ENCODE measurements around the gene MYO10. TPM values are rescaled to one million over a fixed set of nuclear protein-coding genes. Genes with fewer than 3 reads are reported as not detected.

The MYO10 gene
- total RNA-seq, 2 donors from 2014 or later = not detected

DNA sequence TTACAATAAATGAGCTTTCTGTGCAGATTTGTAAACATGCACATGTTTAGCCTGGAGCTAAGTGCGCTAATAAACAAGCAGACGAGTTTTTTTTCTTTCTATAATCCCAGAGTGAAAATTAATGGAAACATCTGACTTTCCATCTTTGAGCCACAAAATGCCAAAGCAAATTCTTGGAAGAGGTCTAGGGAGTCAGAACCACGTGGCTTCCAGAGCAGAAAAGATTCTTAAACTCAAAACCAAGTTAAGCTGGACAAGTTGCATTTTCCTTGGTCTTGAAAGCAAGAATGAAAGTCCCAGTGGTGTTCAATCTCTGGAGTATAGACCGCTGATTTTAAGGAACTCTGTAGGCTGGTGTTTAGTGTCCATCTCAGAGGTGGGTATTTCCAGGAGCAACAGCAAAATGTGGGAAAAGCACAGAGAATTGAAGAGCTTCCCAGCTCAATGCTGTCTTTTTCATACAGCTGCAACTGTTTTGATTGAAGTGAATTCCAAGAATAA is 71.4 kb downstream of the MYO10 start:
- Mint-ChIP-seq H3K36me3 (no peaks in the 10 kb centered on the region), H3K27me3 (no peaks in the 10 kb centered on the region), H3K27ac (no peak overlapping the region), H3K4me1 (ENCODE audit: low read depth in 2 of 2) (no peaks in the 10 kb centered on the region), H3K9me3 (peaks cover 2% of the 10 kb centered on the region), H3K4me3 (no peak overlapping the region)
- ATAC-seq (no peak), DNase-seq (ENCODE audit: low spot score) (no peak)

DNA sequence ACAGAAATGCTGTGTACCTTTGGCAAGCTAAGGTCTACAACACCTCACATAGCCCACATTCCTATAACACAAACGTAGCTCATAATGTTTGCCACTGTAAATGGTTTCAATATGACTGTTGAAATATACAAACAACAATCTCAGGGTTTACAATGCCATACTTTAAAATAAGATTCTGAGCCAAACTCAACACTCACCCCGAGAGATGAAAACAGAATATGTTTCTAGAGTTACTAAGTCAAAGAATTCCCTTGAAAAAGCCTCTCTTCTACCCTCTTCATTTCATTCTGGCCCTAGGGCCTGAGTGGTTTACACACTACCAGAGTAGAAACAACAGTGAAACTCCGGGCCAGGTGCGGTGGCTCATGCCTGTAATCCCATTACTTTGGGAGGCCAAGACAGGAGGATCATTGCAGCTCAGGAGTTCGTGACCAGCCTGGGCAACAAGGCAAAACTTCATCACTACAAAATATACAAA is 72.6 kb downstream of the MYO10 start:
- Mint-ChIP-seq H3K9me3 (peaks cover 2% of the 10 kb centered on the region), H3K36me3 (no peaks in the 10 kb centered on the region), H3K27me3 (no peaks in the 10 kb centered on the region), H3K4me3 (no peak overlapping the region), H3K27ac (no peak overlapping the region), H3K4me1 (ENCODE audit: low read depth in 2 of 2) (no peaks in the 10 kb centered on the region)
- no peak for DNase-seq (ENCODE audit: low spot score)
- no peak for ATAC-seq

DNA sequence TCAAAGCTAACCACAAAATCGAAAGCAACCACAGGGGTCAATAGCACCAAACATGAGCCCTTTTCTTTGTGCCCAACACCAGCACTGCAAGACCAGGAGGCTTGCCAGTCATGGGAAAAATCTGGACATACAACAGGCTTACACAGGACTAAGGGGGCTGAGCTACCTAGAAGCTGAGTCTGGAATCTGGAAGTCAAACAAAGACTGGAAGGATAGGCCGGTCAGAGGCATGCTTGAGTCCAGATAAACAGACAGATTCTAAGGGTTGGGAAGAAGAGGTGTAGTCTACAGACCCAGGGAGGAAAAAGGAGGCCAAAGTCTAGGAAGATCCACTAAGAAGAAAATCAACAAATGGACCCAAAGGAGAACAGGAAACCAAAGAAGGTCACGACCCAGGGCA is 73.3 kb downstream of the MYO10 start:
- peaks cover 2% of the 10 kb centered on the region for H3K9me3 Mint-ChIP-seq
- DNase-seq (ENCODE audit: low spot score) = no peak
- H3K4me1 Mint-ChIP-seq (ENCODE audit: low read depth in 2 of 2) = no peaks in the 10 kb centered on the region
- no peak overlapping the region for H3K4me3 Mint-ChIP-seq
- no peaks in the 10 kb centered on the region for H3K27me3 Mint-ChIP-seq
- no peak overlapping the region for H3K27ac Mint-ChIP-seq
- no peaks in the 10 kb centered on the region for H3K36me3 Mint-ChIP-seq
- no peak for ATAC-seq

DNA sequence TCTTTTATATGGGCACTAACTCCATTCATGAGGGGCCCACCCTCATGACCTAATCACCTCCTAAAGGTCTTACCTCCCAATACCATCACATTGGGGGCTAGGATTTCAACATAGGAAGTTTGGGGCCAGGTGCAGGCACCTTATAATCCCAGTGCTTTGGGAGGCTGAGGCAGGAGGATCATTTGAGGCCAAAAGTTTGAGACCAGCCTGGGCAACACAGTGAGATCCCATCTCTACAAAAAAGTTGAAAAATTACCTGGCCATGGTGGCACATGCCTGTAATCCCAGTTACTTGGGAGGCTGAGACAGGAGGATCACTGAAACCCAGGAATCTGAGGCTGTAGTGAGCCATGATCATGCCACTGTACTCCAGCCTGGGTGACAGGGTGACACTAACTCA is 76.7 kb downstream of the MYO10 start:
- Mint-ChIP-seq H3K27ac (no peak overlapping the region), H3K4me1 (ENCODE audit: low read depth in 2 of 2) (no peaks in the 10 kb centered on the region), H3K36me3 (no peaks in the 10 kb centered on the region), H3K27me3 (no peaks in the 10 kb centered on the region), H3K4me3 (no peak overlapping the region), H3K9me3 (peaks cover 2% of the 10 kb centered on the region)
- DNase-seq (ENCODE audit: low spot score) = no peak
- ATAC-seq = no peak

DNA sequence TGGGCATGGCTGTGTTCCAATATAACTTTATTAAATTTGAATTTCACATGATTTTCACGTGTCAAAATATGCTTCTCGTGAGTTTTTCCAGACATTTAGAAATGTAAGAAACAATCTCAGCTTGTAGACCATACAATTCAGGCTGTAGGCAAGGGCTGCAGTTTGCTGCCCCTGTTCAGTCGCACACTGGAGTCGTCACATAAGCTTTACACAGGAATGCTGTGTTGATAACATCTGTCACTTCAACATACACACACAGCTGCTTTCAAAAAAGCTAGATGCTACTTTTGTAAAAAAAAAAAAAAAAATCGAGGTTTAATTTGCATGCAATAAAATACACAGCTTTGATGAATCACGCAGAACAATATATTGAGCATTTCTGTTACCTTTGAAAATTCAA is 77.9 kb downstream of the MYO10 start:
- Mint-ChIP-seq H3K9me3 (peaks cover 2% of the 10 kb centered on the region), H3K27me3 (no peaks in the 10 kb centered on the region), H3K27ac (no peak overlapping the region), H3K4me3 (no peak overlapping the region), H3K4me1 (ENCODE audit: low read depth in 2 of 2) (no peaks in the 10 kb centered on the region), H3K36me3 (no peaks in the 10 kb centered on the region)
- ATAC-seq = no peak
- no peak for DNase-seq (ENCODE audit: low spot score)

DNA sequence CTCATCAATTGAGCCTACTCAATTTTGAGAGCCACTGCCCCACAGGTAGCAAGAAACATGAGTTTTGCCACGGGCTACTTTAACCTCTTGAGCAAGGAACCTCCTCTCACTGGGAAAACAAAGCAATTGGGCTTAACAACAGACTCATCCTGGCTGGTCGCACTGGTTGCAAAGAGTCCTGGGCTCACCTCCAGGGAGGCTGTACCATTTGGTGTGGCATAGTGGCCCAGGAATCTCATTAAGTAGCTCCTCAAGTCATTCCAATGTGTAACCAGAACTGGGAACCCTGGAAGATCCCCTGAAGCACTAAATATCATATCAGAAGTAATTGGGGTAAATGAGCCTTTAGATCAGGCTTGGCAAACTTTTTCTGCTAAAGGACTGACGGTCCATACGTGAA is 78.5 kb downstream of the MYO10 start:
- Mint-ChIP-seq H3K27ac (no peak overlapping the region), H3K36me3 (no peaks in the 10 kb centered on the region), H3K4me1 (ENCODE audit: low read depth in 2 of 2) (no peaks in the 10 kb centered on the region), H3K4me3 (no peak overlapping the region), H3K27me3 (no peaks in the 10 kb centered on the region), H3K9me3 (peaks cover 2% of the 10 kb centered on the region)
- ATAC-seq (no peak), DNase-seq (ENCODE audit: low spot score) (no peak)

DNA sequence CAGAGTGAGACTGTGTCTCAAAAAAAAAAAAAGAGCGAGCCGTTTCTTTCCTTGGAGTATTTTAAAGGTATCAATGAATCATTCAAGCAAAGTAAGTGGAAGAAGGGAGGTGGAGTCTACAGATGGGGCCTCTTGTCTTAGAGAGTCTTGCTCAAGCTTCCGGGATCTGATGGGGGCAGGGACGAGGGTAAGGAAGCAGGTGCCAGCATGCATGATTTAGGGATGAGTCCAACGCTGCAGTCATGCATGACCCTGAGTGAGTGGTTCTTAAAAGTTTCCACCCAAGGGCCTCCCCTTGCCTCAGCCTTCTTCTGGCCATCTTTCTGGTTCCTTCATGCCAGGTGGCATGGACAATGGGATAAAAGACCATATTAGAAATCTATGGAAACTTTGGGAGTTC is 79.6 kb downstream of the MYO10 start:
- no peak overlapping the region for H3K4me3 Mint-ChIP-seq
- ATAC-seq = no peak

DNA sequence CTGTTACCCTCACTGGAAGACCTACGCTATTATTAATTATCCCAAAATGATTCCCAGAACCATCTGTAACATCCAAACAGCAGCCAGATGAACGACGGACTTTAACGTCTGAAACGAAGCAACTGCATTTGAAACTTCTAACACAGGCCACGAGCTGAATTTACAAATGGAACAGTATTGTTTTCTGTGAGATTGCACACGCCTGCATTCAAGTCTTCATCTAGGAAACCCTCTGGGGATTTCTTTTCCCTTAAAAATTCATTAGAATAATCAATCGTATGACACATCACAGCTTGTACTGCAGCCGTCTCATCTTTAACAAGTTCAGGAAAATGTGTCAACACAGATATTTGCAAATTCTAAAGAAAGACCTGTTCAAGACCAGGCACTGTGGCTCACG is 80.2 kb downstream of the MYO10 start:
- DNase-seq (ENCODE audit: low spot score) = no peak
- Mint-ChIP-seq H3K9me3 (peaks cover 2% of the 10 kb centered on the region), H3K27ac (no peak overlapping the region), H3K27me3 (no peaks in the 10 kb centered on the region), H3K4me1 (ENCODE audit: low read depth in 2 of 2) (no peaks in the 10 kb centered on the region), H3K36me3 (no peaks in the 10 kb centered on the region), H3K4me3 (no peak overlapping the region)
- ATAC-seq = no peak

More for the DNA sequence above, 79.6 kb downstream of the MYO10 start:
- H3K9me3 Mint-ChIP-seq = peaks cover 2% of the 10 kb centered on the region
- no peaks in the 10 kb centered on the region for H3K36me3 Mint-ChIP-seq
- no peaks in the 10 kb centered on the region for H3K27me3 Mint-ChIP-seq
- H3K27ac Mint-ChIP-seq = no peak overlapping the region
- DNase-seq (ENCODE audit: low spot score) = no peak
- H3K4me1 Mint-ChIP-seq (ENCODE audit: low read depth in 2 of 2) = no peaks in the 10 kb centered on the region

DNA sequence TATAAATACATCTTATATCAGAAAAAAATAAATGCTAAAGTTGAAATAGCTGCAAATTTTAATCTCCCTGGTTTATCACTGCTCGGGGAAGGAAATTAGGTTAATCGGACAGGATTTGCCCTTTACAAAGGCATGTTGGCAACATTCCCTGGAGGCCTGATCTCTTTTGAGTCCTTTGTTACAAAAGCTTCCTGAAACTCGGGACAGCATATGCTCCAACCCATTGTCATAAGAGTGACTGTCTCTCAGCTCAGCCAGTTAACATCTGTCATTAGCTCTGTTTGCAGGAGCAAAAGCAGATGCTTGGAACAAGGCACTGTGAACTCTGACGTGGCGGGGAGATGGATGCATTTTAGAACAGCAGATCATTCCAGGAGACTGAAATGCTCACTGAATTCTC is 80.6 kb downstream of the MYO10 start:
- ATAC-seq (no peak), DNase-seq (ENCODE audit: low spot score) (no peak)
- Mint-ChIP-seq H3K4me3 (no peak overlapping the region), H3K4me1 (ENCODE audit: low read depth in 2 of 2) (no peaks in the 10 kb centered on the region), H3K27me3 (no peaks in the 10 kb centered on the region), H3K9me3 (peaks cover 2% of the 10 kb centered on the region), H3K36me3 (no peaks in the 10 kb centered on the region), H3K27ac (no peak overlapping the region)

DNA sequence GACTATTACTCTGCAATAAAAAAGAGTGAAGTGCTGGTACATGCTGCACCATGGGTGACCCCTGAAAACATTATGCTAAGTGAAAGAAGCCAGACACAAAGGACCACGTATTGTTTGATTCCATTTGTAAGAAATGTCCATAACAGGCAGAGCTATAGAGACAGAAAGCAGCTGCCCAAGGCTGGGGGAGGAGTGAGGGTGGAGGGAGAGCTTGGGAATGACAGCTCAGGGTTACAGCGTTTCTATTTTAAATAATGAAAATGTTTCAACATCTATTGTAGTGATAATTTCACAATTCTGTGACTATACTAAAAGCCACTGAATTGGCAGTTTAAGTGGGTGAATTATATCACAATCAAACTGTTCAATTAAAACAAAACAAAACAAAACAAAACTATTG is 81.7 kb downstream of the MYO10 start:
- Mint-ChIP-seq H3K4me3 (no peak overlapping the region), H3K27me3 (no peaks in the 10 kb centered on the region), H3K4me1 (ENCODE audit: low read depth in 2 of 2) (no peaks in the 10 kb centered on the region), H3K27ac (no peak overlapping the region), H3K9me3 (no peaks in the 10 kb centered on the region), H3K36me3 (no peaks in the 10 kb centered on the region)
- no peak for ATAC-seq
- DNase-seq (ENCODE audit: low spot score) = no peak

DNA sequence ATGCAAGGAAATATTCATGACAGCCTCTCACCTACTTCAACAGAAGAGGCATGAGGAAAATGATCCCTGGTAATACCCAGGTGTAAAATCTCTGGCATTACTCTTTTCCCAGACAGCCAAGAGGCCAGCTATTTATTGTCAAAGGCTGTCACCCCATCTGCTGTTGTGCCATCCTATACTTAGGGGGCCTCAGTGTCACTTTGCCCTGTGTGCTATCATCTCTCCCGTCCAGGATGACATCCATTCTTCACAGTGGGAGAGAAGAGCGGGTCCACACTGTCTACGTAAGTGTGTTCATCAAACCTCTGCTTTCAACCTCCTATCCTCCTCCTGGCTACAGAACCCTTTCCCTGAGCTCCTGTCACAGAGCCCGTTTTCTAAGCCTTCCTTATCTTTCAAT is 82.6 kb downstream of the MYO10 start:
- Mint-ChIP-seq H3K4me3 (no peak overlapping the region), H3K36me3 (no peaks in the 10 kb centered on the region), H3K9me3 (no peaks in the 10 kb centered on the region), H3K4me1 (ENCODE audit: low read depth in 2 of 2) (no peaks in the 10 kb centered on the region), H3K27ac (no peak overlapping the region), H3K27me3 (no peaks in the 10 kb centered on the region)
- no peak for ATAC-seq
- no peak for DNase-seq (ENCODE audit: low spot score)

DNA sequence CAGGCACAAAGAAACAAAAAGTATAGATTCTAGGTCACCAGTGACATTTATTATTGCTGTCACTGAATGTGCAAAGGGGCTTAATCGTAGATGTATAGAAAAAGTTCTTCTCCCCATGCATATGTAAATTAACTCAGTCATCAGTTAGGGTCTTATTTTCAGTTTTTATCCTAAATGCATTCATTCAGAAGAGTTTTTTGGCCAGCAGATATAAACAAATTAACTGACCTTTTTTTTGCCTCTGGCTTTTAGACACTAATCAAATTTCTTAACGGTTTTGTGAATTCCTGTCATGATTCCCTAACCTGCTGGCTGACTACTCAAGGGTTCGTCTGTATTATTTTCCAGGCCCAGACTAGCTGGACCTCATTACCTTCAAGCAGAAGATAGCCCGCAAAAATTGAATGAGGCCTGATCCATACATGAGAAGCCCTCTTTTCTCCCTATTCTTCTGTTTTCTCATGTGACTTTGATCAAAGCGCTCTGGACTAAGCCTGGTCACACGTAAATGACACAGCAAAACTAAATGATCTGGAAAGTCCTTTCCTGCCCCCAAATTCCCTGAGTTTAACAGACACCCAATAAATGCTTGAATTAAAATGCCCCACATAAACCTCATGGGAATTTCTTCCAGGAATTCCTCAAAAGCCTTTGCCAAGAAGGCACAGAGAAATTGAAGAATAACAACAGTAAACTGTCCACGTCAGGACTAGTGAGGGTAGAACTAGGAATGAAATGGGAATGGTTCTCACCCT is 83.7 kb downstream of the MYO10 start:
- Mint-ChIP-seq H3K27ac (no peak overlapping the region), H3K36me3 (no peaks in the 10 kb centered on the region), H3K27me3 (no peaks in the 10 kb centered on the region)

DNA sequence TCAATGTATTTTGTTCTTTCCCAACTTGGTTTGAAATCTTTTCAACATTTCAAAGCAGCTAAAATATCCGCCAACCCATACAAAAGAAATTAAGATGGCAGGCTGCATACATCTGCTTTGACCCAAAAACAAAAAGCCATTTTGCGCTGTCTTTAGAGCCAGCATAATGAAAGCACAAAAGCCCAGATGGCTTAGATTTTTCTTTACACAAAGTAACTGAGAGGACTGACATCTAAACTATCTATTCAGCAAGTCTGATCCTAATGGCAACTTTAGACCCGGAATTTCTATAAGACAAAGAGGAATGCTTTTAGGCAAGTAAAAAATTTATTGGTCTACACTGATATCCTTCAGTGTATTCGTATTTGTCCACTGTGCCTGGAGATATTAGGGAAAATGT is 86.3 kb downstream of the MYO10 start:
- ATAC-seq (no peak), DNase-seq (ENCODE audit: low spot score) (no peak)
- peaks cover 0 to 2% of the 10 kb centered on the region in 2 donors for H3K27me3 Mint-ChIP-seq
- no peaks in the 10 kb centered on the region for H3K9me3 Mint-ChIP-seq
- H3K4me3 Mint-ChIP-seq = no peak overlapping the region
- H3K36me3 Mint-ChIP-seq = no peaks in the 10 kb centered on the region
- H3K27ac Mint-ChIP-seq = no peak overlapping the region
- no peaks in the 10 kb centered on the region for H3K4me1 Mint-ChIP-seq (ENCODE audit: low read depth in 2 of 2)

More for the DNA sequence above, 83.7 kb downstream of the MYO10 start:
- Mint-ChIP-seq H3K9me3 (no peaks in the 10 kb centered on the region), H3K4me3 (no peak overlapping the region), H3K4me1 (ENCODE audit: low read depth in 2 of 2) (no peaks in the 10 kb centered on the region)
- ATAC-seq (no peak), DNase-seq (ENCODE audit: low spot score) (no peak)

DNA sequence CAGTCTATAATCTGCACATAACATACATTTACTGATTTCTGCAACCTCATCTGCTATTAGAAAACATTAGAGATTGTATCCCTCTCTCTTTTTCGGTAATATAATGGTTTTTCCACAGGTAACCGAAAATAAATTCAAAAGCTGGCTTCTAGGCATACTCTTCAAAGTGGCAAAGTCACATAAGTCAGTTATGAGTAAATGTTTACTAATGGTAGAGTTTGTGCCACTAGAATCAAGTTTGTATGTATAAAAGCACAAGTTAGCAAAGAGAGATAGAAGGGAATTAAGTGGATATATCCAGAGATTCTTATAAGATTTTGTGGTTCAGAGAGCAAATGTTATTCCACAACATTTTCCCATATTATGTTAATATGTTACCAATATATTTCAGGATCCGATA is 86.9 kb downstream of the MYO10 start:
- no peak overlapping the region for H3K27ac Mint-ChIP-seq
- no peak overlapping the region for H3K4me3 Mint-ChIP-seq
- ATAC-seq = no peak

DNA sequence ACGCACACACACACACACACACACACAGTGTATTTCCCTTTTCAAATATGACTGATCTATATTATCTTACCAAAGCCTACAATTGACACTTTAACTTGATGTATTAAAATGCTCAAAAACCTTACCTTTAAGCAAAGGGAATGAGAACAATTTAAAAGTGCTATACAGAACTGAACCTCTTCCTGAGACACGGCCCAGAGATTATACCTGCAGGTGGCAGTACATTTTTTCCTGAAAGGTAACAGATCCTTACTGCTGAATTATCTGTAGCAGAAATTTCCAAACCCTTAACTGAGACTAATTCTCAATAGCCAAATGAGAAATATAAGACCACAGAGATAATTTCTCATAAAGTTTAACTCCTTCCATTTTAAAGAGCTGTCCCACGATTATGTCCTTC is 91.1 kb downstream of the MYO10 start:
- Mint-ChIP-seq H3K4me1 (ENCODE audit: low read depth in 2 of 2) (no peaks in the 10 kb centered on the region), H3K9me3 (no peaks in the 10 kb centered on the region), H3K4me3 (no peak overlapping the region), H3K36me3 (no peaks in the 10 kb centered on the region), H3K27me3 (peaks cover 0 to 7% of the 10 kb centered on the region in 2 donors), H3K27ac (no peak overlapping the region)
- no peak for DNase-seq (ENCODE audit: low spot score)
- no peak for ATAC-seq

More for the DNA sequence above, 86.9 kb downstream of the MYO10 start:
- Mint-ChIP-seq H3K27me3 (peaks cover 0 to 2% of the 10 kb centered on the region in 2 donors), H3K36me3 (no peaks in the 10 kb centered on the region), H3K9me3 (no peaks in the 10 kb centered on the region), H3K4me1 (ENCODE audit: low read depth in 2 of 2) (no peaks in the 10 kb centered on the region)
- no peak for DNase-seq (ENCODE audit: low spot score)

Measured in natural killer cell treated with Interleukin-12 subunit alpha and Interleukin-12 subunit beta and Interleukin-15 and Interleukin-18, amount 100 ng/mL, for 72 hours (primary cell).